SK-N-SH (cell line): ENCODE results near the gene SMAD7.

Experiments used
- CTCF ChIP-seq: fragments of 200-600 bp; sonication (generic); IDR thresholded peaks from 2 replicates; pipeline ENCODE4 v1.6.1; 2017; ENCODE audit warnings: antibody characterized with exemption, mild to moderate bottlenecking, moderate library complexity
- FOXM1 ChIP-seq: IDR thresholded peaks from 2 replicates; pipeline ENCODE4 v1.4.0; 2012; ENCODE audit warnings: low read depth, mild to moderate bottlenecking
- POLR2AphosphoS5 ChIP-seq: IDR thresholded peaks from 2 replicates; pipeline ENCODE4 v1.6.1; 2012; ENCODE audit warnings: low read depth, low read length
- RCOR1 ChIP-seq: fragments of 150-350 bp; IDR thresholded peaks from 2 replicates; pipeline ENCODE4 v1.6.1; 2017; ENCODE audit warnings: antibody characterized with exemption, low read length
- USF2 ChIP-seq: fragments of 150-350 bp; IDR thresholded peaks from 2 replicates; pipeline ENCODE4 v1.6.1; 2017; ENCODE audit warnings: antibody characterized with exemption, low read length, low read depth, borderline replicate concordance
- YY1 ChIP-seq: IDR thresholded peaks from 2 replicates; pipeline ENCODE4 v1.4.0; 2012; ENCODE audit warnings: low read depth, mild to moderate bottlenecking

GRCh38 chr18:48943333-48943732, 7.4 kb downstream of the SMAD7 start:
- no peak for TF ChIP-seq FOXM1
- no peak for TF ChIP-seq CTCF
- no peak for TF ChIP-seq USF2
- no peak for TF ChIP-seq RCOR1
- TF ChIP-seq YY1 = no peak
- no peak for TF ChIP-seq POLR2AphosphoS5
